ENCODE measurements around the gene GABRB3. TPM values are rescaled to one million over a fixed set of nuclear protein-coding genes. Genes with fewer than 3 reads are reported as not detected.

GABRB3 gene
- total RNA-seq, 2 experiments from 2014 or later = 0.11 to 0.13 TPM

GRCh38 chr15:26555898-26556297 lies 217.0 kb downstream of the GABRB3 start:
- H3K36me3 Mint-ChIP-seq (ENCODE audit: low read depth) = no peaks in the 10 kb centered on the region

GRCh38 chr15:26551473-26551872 lies 221.4 kb downstream of the GABRB3 start:
- no peaks in the 10 kb centered on the region for H3K36me3 Mint-ChIP-seq (ENCODE audit: low read depth)
- H3K9me3 Mint-ChIP-seq (ENCODE audit: insufficient read depth) = peaks cover 36% of the 10 kb centered on the region
- POLR2A ChIA-PET = no interaction called here
- H3K4me3 Mint-ChIP-seq = no peak overlapping the region
- H3K27me3 Mint-ChIP-seq (ENCODE audit: low read depth) = no peaks in the 10 kb centered on the region
- no peaks in the 10 kb centered on the region for H3K4me1 Mint-ChIP-seq (ENCODE audit: low read depth)
- CTCF ChIA-PET = no interaction called here
- no peak overlapping the region for H3K27ac Mint-ChIP-seq
- DNase-seq = no peak
- ATAC-seq = no peak

More at GRCh38 chr15:26555898-26556297, 217.0 kb downstream of the GABRB3 start:
- Mint-ChIP-seq H3K27ac (no peak overlapping the region), H3K27me3 (ENCODE audit: low read depth) (no peaks in the 10 kb centered on the region), H3K9me3 (ENCODE audit: insufficient read depth) (peaks cover 19% of the 10 kb centered on the region), H3K4me3 (no peak overlapping the region), H3K4me1 (ENCODE audit: low read depth) (no peaks in the 10 kb centered on the region)
- ChIA-PET CTCF (no interaction called here), POLR2A (no interaction called here)
- no peak for DNase-seq
- ATAC-seq = no peak

GRCh38 chr15:26550880-26551279 lies 222.0 kb downstream of the GABRB3 start:
- H3K4me1 Mint-ChIP-seq (ENCODE audit: low read depth) = no peaks in the 10 kb centered on the region
- peaks cover 33% of the 10 kb centered on the region for H3K9me3 Mint-ChIP-seq (ENCODE audit: insufficient read depth)
- no peak overlapping the region for H3K4me3 Mint-ChIP-seq
- no peaks in the 10 kb centered on the region for H3K27me3 Mint-ChIP-seq (ENCODE audit: low read depth)
- POLR2A ChIA-PET = no interaction called here
- CTCF ChIA-PET = no interaction called here
- no peak for ATAC-seq
- no peaks in the 10 kb centered on the region for H3K36me3 Mint-ChIP-seq (ENCODE audit: low read depth)
- H3K27ac Mint-ChIP-seq = no peak overlapping the region
- DNase-seq = no peak

GRCh38 chr15:26537663-26538062 lies 235.2 kb downstream of the GABRB3 start:
- H3K9me3 Mint-ChIP-seq (ENCODE audit: insufficient read depth) = peaks cover 34% of the 10 kb centered on the region
- ChIA-PET POLR2A (no interaction called here), CTCF (no interaction called here)
- DNase-seq = no peak
- no peak overlapping the region for H3K27ac Mint-ChIP-seq
- no peaks in the 10 kb centered on the region for H3K36me3 Mint-ChIP-seq (ENCODE audit: low read depth)
- no peak for ATAC-seq
- no peaks in the 10 kb centered on the region for H3K4me1 Mint-ChIP-seq (ENCODE audit: low read depth)
- H3K27me3 Mint-ChIP-seq (ENCODE audit: low read depth) = no peaks in the 10 kb centered on the region
- no peak overlapping the region for H3K4me3 Mint-ChIP-seq

- CTCF ChIA-PET = no interaction called here
Measured at GRCh38 chr15:26531489-26531888, 241.4 kb downstream of the GABRB3 start.

GRCh38 chr15:26525096-26525495 lies 247.8 kb downstream of the GABRB3 start:
- H3K27me3 Mint-ChIP-seq (ENCODE audit: low read depth) = no peaks in the 10 kb centered on the region
- H3K4me3 Mint-ChIP-seq = no peak overlapping the region
- H3K9me3 Mint-ChIP-seq (ENCODE audit: insufficient read depth) = peaks cover 28% of the 10 kb centered on the region
- ChIA-PET POLR2A (no interaction called here), CTCF (no interaction called here)
- no peak overlapping the region for H3K27ac Mint-ChIP-seq
- no peaks in the 10 kb centered on the region for H3K4me1 Mint-ChIP-seq (ENCODE audit: low read depth)
- DNase-seq (no peak), ATAC-seq (no peak)
- no peaks in the 10 kb centered on the region for H3K36me3 Mint-ChIP-seq (ENCODE audit: low read depth)

More at GRCh38 chr15:26531489-26531888, 241.4 kb downstream of the GABRB3 start:
- Mint-ChIP-seq H3K36me3 (ENCODE audit: low read depth) (no peaks in the 10 kb centered on the region), H3K27me3 (ENCODE audit: low read depth) (no peaks in the 10 kb centered on the region), H3K27ac (no peak overlapping the region), H3K4me3 (no peak overlapping the region), H3K9me3 (ENCODE audit: insufficient read depth) (peaks cover 29% of the 10 kb centered on the region), H3K4me1 (ENCODE audit: low read depth) (no peaks in the 10 kb centered on the region)
- no peak for ATAC-seq
- POLR2A ChIA-PET = no interaction called here
- no peak for DNase-seq

GRCh38 chr15:26521691-26522198 lies 251.1 kb downstream of the GABRB3 start:
- Mint-ChIP-seq H3K27me3 (ENCODE audit: low read depth) (no peaks in the 10 kb centered on the region), H3K27ac (no peak overlapping the region), H3K4me1 (ENCODE audit: low read depth) (no peaks in the 10 kb centered on the region), H3K4me3 (no peak overlapping the region), H3K36me3 (ENCODE audit: low read depth) (no peaks in the 10 kb centered on the region), H3K9me3 (ENCODE audit: insufficient read depth) (peaks cover 17% of the 10 kb centered on the region)
- ChIA-PET POLR2A (no interaction called here), CTCF (no interaction called here)
- ATAC-seq (no peak), DNase-seq (no peak)

GRCh38 chr15:26521130-26521529 lies 251.7 kb downstream of the GABRB3 start:
- Mint-ChIP-seq H3K4me3 (no peak overlapping the region), H3K9me3 (ENCODE audit: insufficient read depth) (peaks cover 13% of the 10 kb centered on the region), H3K36me3 (ENCODE audit: low read depth) (no peaks in the 10 kb centered on the region), H3K4me1 (ENCODE audit: low read depth) (no peaks in the 10 kb centered on the region), H3K27ac (no peak overlapping the region), H3K27me3 (ENCODE audit: low read depth) (no peaks in the 10 kb centered on the region)
- ChIA-PET CTCF (no interaction called here), POLR2A (no interaction called here)
- no peak for DNase-seq
- ATAC-seq = no peak

- ATAC-seq = no peak
- POLR2A ChIA-PET = no interaction called here
Measured at GRCh38 chr15:26518885-26519284, 254.0 kb downstream of the GABRB3 start.

GRCh38 chr15:26516102-26516980 lies 256.5 kb downstream of the GABRB3 start:
- no peak for ATAC-seq
- no peak overlapping the region for H3K27ac Mint-ChIP-seq

More at GRCh38 chr15:26518885-26519284, 254.0 kb downstream of the GABRB3 start:
- Mint-ChIP-seq H3K4me1 (ENCODE audit: low read depth) (no peaks in the 10 kb centered on the region), H3K4me3 (no peak overlapping the region), H3K27me3 (ENCODE audit: low read depth) (no peaks in the 10 kb centered on the region), H3K36me3 (ENCODE audit: low read depth) (no peaks in the 10 kb centered on the region), H3K27ac (no peak overlapping the region), H3K9me3 (ENCODE audit: insufficient read depth) (peaks cover 18% of the 10 kb centered on the region)
- CTCF ChIA-PET = no interaction called here
- no peak for DNase-seq

GRCh38 chr15:26504009-26504408 lies 268.9 kb downstream of the GABRB3 start:
- H3K9me3 Mint-ChIP-seq (ENCODE audit: insufficient read depth) = peaks cover 6% of the 10 kb centered on the region
- DNase-seq = no peak
- POLR2A ChIA-PET = no interaction called here
- no peaks in the 10 kb centered on the region for H3K36me3 Mint-ChIP-seq (ENCODE audit: low read depth)
- no peaks in the 10 kb centered on the region for H3K27me3 Mint-ChIP-seq (ENCODE audit: low read depth)
- H3K4me3 Mint-ChIP-seq = no peak overlapping the region
- no peaks in the 10 kb centered on the region for H3K4me1 Mint-ChIP-seq (ENCODE audit: low read depth)
- no peak for ATAC-seq
- H3K27ac Mint-ChIP-seq = no peak overlapping the region
- CTCF ChIA-PET = no interaction called here

More at GRCh38 chr15:26516102-26516980, 256.5 kb downstream of the GABRB3 start:
- H3K9me3 Mint-ChIP-seq (ENCODE audit: insufficient read depth) = peaks cover 9% of the 10 kb centered on the region
- H3K4me3 Mint-ChIP-seq = no peak overlapping the region
- H3K4me1 Mint-ChIP-seq (ENCODE audit: low read depth) = no peaks in the 10 kb centered on the region
- POLR2A ChIA-PET = no interaction called here
- no peak for DNase-seq
- H3K36me3 Mint-ChIP-seq (ENCODE audit: low read depth) = no peaks in the 10 kb centered on the region
- H3K27me3 Mint-ChIP-seq (ENCODE audit: low read depth) = no peaks in the 10 kb centered on the region
- CTCF ChIA-PET = no interaction called here
